Measurements from ENCODE around the gene ARRDC4. TPM values are rescaled to one million over a fixed set of nuclear protein-coding genes. Genes with fewer than 3 reads are reported as not detected.

Gene ARRDC4
- total and polyA plus RNA-seq, 2 donors (not counting 3 experiments of a cell fraction or from before 2014, with no cell fraction given): 0.97 to 1.2 TPM

- ChIA-PET POLR2A (no interaction called here), CTCF (no interaction called here)
- Histone ChIP-seq H3K9me1 (replicated peaks; ENCODE audit: control insufficient read depth, extremely low read depth, insufficient read depth, low read length) (no peaks in the 10 kb centered on the region), H3K27me3 (ENCODE audit: control insufficient read depth in 2 of 2, insufficient read depth in 2 of 2, low read length in 2 of 2) (no peaks in the 10 kb centered on the region), H3K9ac (replicated peaks; ENCODE audit: extremely low read depth, insufficient read depth, low read length) (no peak overlapping the region), H3K36me3 (ENCODE audit: control insufficient read depth in 2 of 2, extremely low read depth in 1 of 2, insufficient read depth in 2 of 2, low read length in 2 of 2) (no peaks in the 10 kb centered on the region), H3K9me3 (replicated peaks; ENCODE audit: control insufficient read depth, insufficient read depth, low read length) (no peaks in the 10 kb centered on the region), H3K4me1 (ENCODE audit: control insufficient read depth, extremely low read depth, insufficient read depth, low read length) (peaks cover 7% of the 10 kb centered on the region), H3K27ac (ENCODE audit: insufficient read depth, low read depth, low read length) (no peak overlapping the region), H3K4me2 (ENCODE audit: insufficient read depth, low read length) (no peak overlapping the region), H3K4me3 (replicated peaks in 1 of 3; ENCODE audit: insufficient read depth in 1 of 3, low read depth in 1 of 3, low read length in 3 of 3) (no peak overlapping the region), H2AFZ (ENCODE audit: low read depth, low read length) (no peak overlapping the region), H4K20me1 (replicated peaks; ENCODE audit: control insufficient read depth, extremely low read depth, insufficient read depth, low read length) (no peaks in the 10 kb centered on the region), H3K79me2 (ENCODE audit: control insufficient read depth, insufficient read depth, low read length) (no peaks in the 10 kb centered on the region)
- TF ChIP-seq JUN (IDR thresholded peaks at IDR 0.05; ENCODE audit: borderline replicate concordance, insufficient read depth, insufficient read length, low read depth) (no peak), GATA2 (IDR thresholded peaks at IDR 0.05; ENCODE audit: insufficient read depth, insufficient read length, low read depth, low read length) (no peak), POLR2AphosphoS5 (IDR thresholded peaks at IDR 0.05; ENCODE audit: insufficient read depth, low read depth, low read length) (no peak), FOS (IDR thresholded peaks at IDR 0.05; ENCODE audit: borderline replicate concordance, insufficient read depth, low read length) (no peak), POLR2A (IDR thresholded peaks at IDR 0.05; ENCODE audit: low read depth, low read length) (no peak), EZH2 (IDR thresholded peaks at IDR 0.05; ENCODE audit: borderline replicate concordance, low read depth, low read length, severe bottlenecking) (no peak), MYC (IDR thresholded peaks at IDR 0.05; ENCODE audit: low read depth, low read length) (no peak)
- TF ChIP-seq, protein P1, sequence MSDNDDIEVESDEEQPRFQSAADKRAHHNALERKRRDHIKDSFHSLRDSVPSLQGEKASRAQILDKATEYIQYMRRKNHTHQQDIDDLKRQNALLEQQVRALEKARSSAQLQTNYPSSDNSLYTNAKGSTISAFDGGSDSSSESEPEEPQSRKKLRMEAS (IDR thresholded peaks at IDR 0.05; ENCODE audit: insufficient read depth, insufficient read length): no peak
- TF ChIP-seq, protein P2, sequence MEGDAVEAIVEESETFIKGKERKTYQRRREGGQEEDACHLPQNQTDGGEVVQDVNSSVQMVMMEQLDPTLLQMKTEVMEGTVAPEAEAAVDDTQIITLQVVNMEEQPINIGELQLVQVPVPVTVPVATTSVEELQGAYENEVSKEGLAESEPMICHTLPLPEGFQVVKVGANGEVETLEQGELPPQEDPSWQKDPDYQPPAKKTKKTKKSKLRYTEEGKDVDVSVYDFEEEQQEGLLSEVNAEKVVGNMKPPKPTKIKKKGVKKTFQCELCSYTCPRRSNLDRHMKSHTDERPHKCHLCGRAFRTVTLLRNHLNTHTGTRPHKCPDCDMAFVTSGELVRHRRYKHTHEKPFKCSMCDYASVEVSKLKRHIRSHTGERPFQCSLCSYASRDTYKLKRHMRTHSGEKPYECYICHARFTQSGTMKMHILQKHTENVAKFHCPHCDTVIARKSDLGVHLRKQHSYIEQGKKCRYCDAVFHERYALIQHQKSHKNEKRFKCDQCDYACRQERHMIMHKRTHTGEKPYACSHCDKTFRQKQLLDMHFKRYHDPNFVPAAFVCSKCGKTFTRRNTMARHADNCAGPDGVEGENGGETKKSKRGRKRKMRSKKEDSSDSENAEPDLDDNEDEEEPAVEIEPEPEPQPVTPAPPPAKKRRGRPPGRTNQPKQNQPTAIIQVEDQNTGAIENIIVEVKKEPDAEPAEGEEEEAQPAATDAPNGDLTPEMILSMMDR (IDR thresholded peaks at IDR 0.05; ENCODE audit: extremely low read depth in 1 of 2, insufficient read depth in 1 of 2, low read depth in 1 of 2, low read length in 2 of 2): no peak
- no peak for FAIRE-seq
- no TSS peak for BruUV-seq (replicated peaks)
- dilution Hi-C loops (cut with MboI; ENCODE audit: extremely low pct_ligation_motif_present, low sequenced_read_pairs): no loop called here
- intact Hi-C loops (cut with micrococcal nuclease): no loop called here
- no peak for DNase-seq (ENCODE audit: low read depth, low spot score)
Measured at GRCh38 chr15:97976766-97977503, 16.4 kb downstream of the ARRDC4 start.
